Activated CD4-positive, alpha-beta T cell treated with anti-CD3 and anti-CD28 coated beads, Interleukin-2, amount 50 U/mL, for 24 hours (primary cell): ENCODE measurements around the gene METTL1.
"Not testable (repeated sequence)": the region's sequence is repeated elsewhere in the genome, so short reads cannot be mapped to it uniquely, and the experiment has no call there.

Experiments
- DNase-seq, 2 donors: peaks; one replicate each; pipeline ENCODE4 v3.0.0-alpha.2; 2020; ENCODE audit warnings: low read depth in 1 of 2, low spot score in 1 of 2

The METTL1 gene

GRCh38 chr12:57771873-57772428 is at the start of gene METTL1:
METTL1 (minus strand) TSS chr12:57772105; CDS start chr12:57772083, 22 bp downstream.
- DNase-seq = peak; percentile 90 to 93

- not testable (repeated sequence) for DNase-seq
Measured at GRCh38 chr12:57821015-57821414, 49.1 kb upstream of the METTL1 start.

GRCh38 chr12:57820119-57820518 is 48.2 kb upstream of the METTL1 start:
- not testable (repeated sequence) for DNase-seq

- DNase-seq = not testable (repeated sequence)
Measured at GRCh38 chr12:57817990-57818331, 46.1 kb upstream of the METTL1 start.

GRCh38 chr12:57817261-57817989 is 45.5 kb upstream of the METTL1 start:
- DNase-seq = no peak

- DNase-seq = no peak
Measured at GRCh38 chr12:57816855-57817151, 44.9 kb upstream of the METTL1 start.

- no peak for DNase-seq
Measured at GRCh38 chr12:57816001-57816854, 44.3 kb upstream of the METTL1 start.

GRCh38 chr12:57815177-57816000 is 43.5 kb upstream of the METTL1 start:
- peak in 1 of 2 donors; percentile 30 for DNase-seq

- no peak for DNase-seq
Measured at GRCh38 chr12:57813971-57814772, 42.3 kb upstream of the METTL1 start.

GRCh38 chr12:57813111-57813970 is 41.4 kb upstream of the METTL1 start:
- no peak for DNase-seq

GRCh38 chr12:57811028-57811755 is 39.3 kb upstream of the METTL1 start:
- DNase-seq = no peak

GRCh38 chr12:57810450-57810849 is 38.5 kb upstream of the METTL1 start:
- no peak for DNase-seq

- DNase-seq = no peak
Measured at GRCh38 chr12:57809425-57809824, 37.5 kb upstream of the METTL1 start.

- no peak for DNase-seq
Measured at GRCh38 chr12:57808351-57808750, 36.4 kb upstream of the METTL1 start.

GRCh38 chr12:57807285-57807684 is 35.4 kb upstream of the METTL1 start:
- no peak for DNase-seq

- DNase-seq = no peak
Measured at GRCh38 chr12:57806677-57807076, 34.8 kb upstream of the METTL1 start.

GRCh38 chr12:57803319-57803893 is 31.5 kb upstream of the METTL1 start:
- DNase-seq = no peak

GRCh38 chr12:57802607-57803006 is 30.7 kb upstream of the METTL1 start:
- no peak for DNase-seq

- no peak for DNase-seq
Measured at GRCh38 chr12:57800965-57801364, 29.1 kb upstream of the METTL1 start.
